K562 (cell line): ENCODE measurements around the gene RCOR2. TPM values are rescaled to one million over a fixed set of nuclear protein-coding genes. Genes with fewer than 3 reads are reported as not detected.

Experiments
- ATAC-seq: fragments of 200-7000 bp; cut with Tn5 transposase; 3 replicates; pipeline ENCODE4 v1.9.1; 2020; ENCODE audit warnings: moderate library complexity
- BruUV-seq: library from RNA; stranded (reverse); fragments of 400-500 nt; replicated peaks from 2 replicates; lab custom pipeline; 2021; lab: Mats Ljungman, UMichigan
- CTCF ChIA-PET: fragments of 300-600 bp; formaldehyde crosslinking; extraction: SDS; loops from one replicate; lab custom pipeline; 2021; ENCODE audit warnings: low intra/inter-chr PET ratio; lab: Yijun Ruan, JAX
- POLR2A ChIA-PET: fragments of 300-600, 350-650 bp; sonication (Branson Sonifier 250); formaldehyde crosslinking; extraction: SDS; loops from one replicate; lab custom pipeline; 2021; ENCODE audit warnings: antibody characterized with exemption, inconsistent platforms; lab: Yijun Ruan, JAX
- DNase-seq, 4 experiments: peaks; one replicate each; pipeline versions ENCODE4 v3.0.0 to v3.0.0-alpha.2; 2011 to 2018; ENCODE audit warnings: low spot score in 3 of 4, mixed read lengths in 3 of 4; ENCODE audit errors: extremely low read depth in 1 of 4
- FAIRE-seq: peaks from 2 replicates; lab custom pipeline; 2011; peaks lifted over from hg19 to GRCh38; lab: Jason Lieb, UNC
- H2AFZ ChIP-seq: 2 replicates; pipeline ENCODE4 v1.6.0; 2011; ENCODE audit warnings: low read depth, low read length, control low read depth, inconsistent platforms
- H3K27ac ChIP-seq: fragments of 200-600 bp; 3 replicates; pipeline ENCODE4 v1.8.0; 2011; ENCODE audit warnings: low read depth, mild to moderate bottlenecking, control low read depth, inconsistent platforms, low read length, moderate library complexity, mixed read lengths; ENCODE audit errors: extremely low read depth
- H3K27me3 ChIP-seq, 2 experiments: fragments of 300-600 bp in 1 of 2; 2 replicates in 1 of 2; 3 replicates in 1 of 2; pipeline versions ENCODE4 v1.6.0 to v1.8.0; 2011; ENCODE audit warnings: inconsistent platforms in 2 of 2, low read length in 2 of 2, mild to moderate bottlenecking in 1 of 2, mixed read lengths in 1 of 2, moderate library complexity in 1 of 2; ENCODE audit not compliant: control insufficient read depth in 2 of 2, insufficient read depth in 2 of 2
- H3K36me3 ChIP-seq: fragments of 300-600 bp; 3 replicates; pipeline ENCODE4 v1.8.0; 2011; ENCODE audit warnings: mild to moderate bottlenecking, low read length, inconsistent platforms; ENCODE audit not compliant: control insufficient read depth, insufficient read depth
- H3K4me1 ChIP-seq, 2 experiments: fragments of 200-600 bp in 1 of 2; replicated peaks in 1 of 2; 2 replicates in 1 of 2; 3 replicates in 1 of 2; pipeline versions ENCODE4 v1.5.1 to v1.8.0; 2011; ENCODE audit warnings: inconsistent platforms in 2 of 2, low read length in 2 of 2, mild to moderate bottlenecking in 1 of 2, mixed read lengths in 1 of 2, moderate library complexity in 1 of 2; ENCODE audit not compliant: control insufficient read depth in 2 of 2, insufficient read depth in 2 of 2
- H3K4me2 ChIP-seq: 2 replicates; pipeline ENCODE4 v1.6.1; 2011; ENCODE audit warnings: low read length, control low read depth, inconsistent platforms, mixed read lengths; ENCODE audit not compliant: insufficient read depth
- H3K4me3 ChIP-seq: fragments of 200-600 bp; sonication (generic), shearing (Covaris generic); 2 replicates; pipeline ENCODE4 v1.5.1; 2016; ENCODE audit warnings: control low read depth, inconsistent platforms
- H3K79me2 ChIP-seq: fragments of 200-600 bp; 3 replicates; pipeline ENCODE4 v1.8.0; 2011; ENCODE audit warnings: low read length, inconsistent platforms; ENCODE audit not compliant: control insufficient read depth, insufficient read depth
- H3K9ac ChIP-seq, 2 experiments: 2 replicates each; pipeline versions ENCODE4 v1.6.0 to v1.6.1; 2011; ENCODE audit warnings: low read depth in 2 of 2, low read length in 2 of 2, control low read depth in 1 of 2, inconsistent platforms in 1 of 2, mild to moderate bottlenecking in 1 of 2, mixed read lengths in 1 of 2; ENCODE audit not compliant: insufficient read depth in 1 of 2
- H3K9me1 ChIP-seq: one replicate; pipeline ENCODE4 v1.6.0; 2011; ENCODE audit warnings: inconsistent platforms, mild to moderate bottlenecking, low read length, moderate library complexity; ENCODE audit not compliant: control insufficient read depth, insufficient read depth
- H3K9me3 ChIP-seq: replicated peaks from 2 replicates; pipeline ENCODE4 v1.5.1; 2011; ENCODE audit warnings: low read depth, low read length, inconsistent platforms; ENCODE audit not compliant: control insufficient read depth, insufficient read depth
- H4K20me1 ChIP-seq: replicated peaks from 2 replicates; pipeline ENCODE4 v1.6.1; 2011; ENCODE audit warnings: low read length, inconsistent platforms, mixed read lengths; ENCODE audit not compliant: control insufficient read depth, insufficient read depth
- CC2D1A ChIP-seq: fragments of 450-650 bp; IDR thresholded peaks from 2 replicates; pipeline ENCODE4 v1.6.1; 2017; ENCODE audit warnings: mild to moderate bottlenecking
- FOXJ3 ChIP-seq: sonication (generic); formaldehyde crosslinking; IDR thresholded peaks from 2 replicates; pipeline ENCODE4 v1.4.0; 2020; ENCODE audit warnings: mild to moderate bottlenecking, missing genetic modification reagents
- RFX1 ChIP-seq: fragments of 450-650 bp; IDR thresholded peaks from 2 replicates; pipeline ENCODE4 v1.6.1; 2016; ENCODE audit warnings: mild to moderate bottlenecking, moderate library complexity
- WGBS: fragments of 100-300 bp; shearing (Covaris generic); methylation state at CpG from one replicate; pipeline ENCODE4 v1.1.6; 2016; ENCODE audit warnings: low coverage, mixed read lengths; ENCODE audit not compliant: insufficient coverage; ENCODE audit errors: missing lambda C conversion rate; 5-methylcytosine and 5-hydroxymethylcytosine counted together
- in situ Hi-C: fragments of 300-500 bp; cut with MboI; formaldehyde crosslinking; loops from 4 replicates; pipeline ENCODE4 v1.15.0; 2018; ENCODE audit warnings: inconsistent platforms, mixed read lengths
- intact Hi-C: fragments of 100-400 bp; cut with micrococcal nuclease; formaldehyde crosslinking; loops from 2 replicates; pipeline ENCODE4 v1.14.2; 2022
- polyA plus RNA-seq, 8 experiments: library from polyadenylated mRNA; depleted of rRNA in 4 of 8; stranded (reverse) in 5 of 8; unstranded in 3 of 8; fragments of >200 nt; fragmentation: Nextera tagmentation in 2 of 8; fragmentation: Illumina TruSeq in 1 of 8; extraction: Ambion mirVana in 2 of 8; extraction: Trizol in 1 of 8; gene quantifications; 2 replicates each; pipeline versions ENCODE4 v1.2.1 to v1.2.3, GENCODE V29; 2011 to 2014; ENCODE audit warnings: inconsistent platforms in 1 of 8, missing spikeins in 1 of 8
- total RNA-seq, 7 experiments: library from RNA; depleted of rRNA in 6 of 7; stranded (reverse); fragments of >200 nt in 6 of 7; fragmentation: Illumina TruSeq in 2 of 7; extraction: Trizol in 2 of 7; gene quantifications; 2 replicates each; pipeline versions ENCODE4 v1.2.1 to v1.2.3, GENCODE V29; 2011 to 2021; ENCODE audit warnings: low replicate concordance in 1 of 7
- TF ChIP-seq, protein P1 (sequence below), 2 experiments: fragments of 450-650 bp; IDR thresholded peaks; 2 replicates each; pipeline ENCODE4 v1.6.1; 2016; ENCODE audit warnings: mild to moderate bottlenecking in 2 of 2, borderline replicate concordance in 1 of 2, low read depth in 1 of 2, moderate library complexity in 1 of 2

The RCOR2 gene
- total and polyA plus RNA-seq, 9 of the 15 experiments (the other 6 are each of a cell fraction or from before 2014, with no cell fraction given): 0.04 to 6.5 (median 2.5) TPM; not detected in 1

DNA sequence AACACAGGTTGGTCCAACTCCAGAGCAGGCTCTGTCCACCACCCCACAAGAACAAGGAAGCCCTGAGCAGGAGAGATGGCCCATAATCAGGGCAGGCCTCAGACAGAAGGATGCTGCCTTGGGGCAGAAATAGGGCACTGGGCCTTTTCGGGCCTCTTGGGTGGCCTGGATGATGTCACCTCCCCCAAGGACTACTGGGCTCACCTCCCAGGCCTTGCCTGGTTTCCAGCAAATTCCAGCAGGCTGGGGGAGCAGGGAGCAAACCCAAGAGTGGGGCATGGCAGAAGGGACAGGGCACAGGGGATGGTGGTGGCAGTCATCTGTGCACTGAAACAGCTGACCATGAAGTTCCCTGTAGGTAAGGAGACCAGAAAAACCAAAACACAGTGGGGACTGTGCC, 16.5 kb upstream of the RCOR2 start (continued):
- TF ChIP-seq, protein P1, sequence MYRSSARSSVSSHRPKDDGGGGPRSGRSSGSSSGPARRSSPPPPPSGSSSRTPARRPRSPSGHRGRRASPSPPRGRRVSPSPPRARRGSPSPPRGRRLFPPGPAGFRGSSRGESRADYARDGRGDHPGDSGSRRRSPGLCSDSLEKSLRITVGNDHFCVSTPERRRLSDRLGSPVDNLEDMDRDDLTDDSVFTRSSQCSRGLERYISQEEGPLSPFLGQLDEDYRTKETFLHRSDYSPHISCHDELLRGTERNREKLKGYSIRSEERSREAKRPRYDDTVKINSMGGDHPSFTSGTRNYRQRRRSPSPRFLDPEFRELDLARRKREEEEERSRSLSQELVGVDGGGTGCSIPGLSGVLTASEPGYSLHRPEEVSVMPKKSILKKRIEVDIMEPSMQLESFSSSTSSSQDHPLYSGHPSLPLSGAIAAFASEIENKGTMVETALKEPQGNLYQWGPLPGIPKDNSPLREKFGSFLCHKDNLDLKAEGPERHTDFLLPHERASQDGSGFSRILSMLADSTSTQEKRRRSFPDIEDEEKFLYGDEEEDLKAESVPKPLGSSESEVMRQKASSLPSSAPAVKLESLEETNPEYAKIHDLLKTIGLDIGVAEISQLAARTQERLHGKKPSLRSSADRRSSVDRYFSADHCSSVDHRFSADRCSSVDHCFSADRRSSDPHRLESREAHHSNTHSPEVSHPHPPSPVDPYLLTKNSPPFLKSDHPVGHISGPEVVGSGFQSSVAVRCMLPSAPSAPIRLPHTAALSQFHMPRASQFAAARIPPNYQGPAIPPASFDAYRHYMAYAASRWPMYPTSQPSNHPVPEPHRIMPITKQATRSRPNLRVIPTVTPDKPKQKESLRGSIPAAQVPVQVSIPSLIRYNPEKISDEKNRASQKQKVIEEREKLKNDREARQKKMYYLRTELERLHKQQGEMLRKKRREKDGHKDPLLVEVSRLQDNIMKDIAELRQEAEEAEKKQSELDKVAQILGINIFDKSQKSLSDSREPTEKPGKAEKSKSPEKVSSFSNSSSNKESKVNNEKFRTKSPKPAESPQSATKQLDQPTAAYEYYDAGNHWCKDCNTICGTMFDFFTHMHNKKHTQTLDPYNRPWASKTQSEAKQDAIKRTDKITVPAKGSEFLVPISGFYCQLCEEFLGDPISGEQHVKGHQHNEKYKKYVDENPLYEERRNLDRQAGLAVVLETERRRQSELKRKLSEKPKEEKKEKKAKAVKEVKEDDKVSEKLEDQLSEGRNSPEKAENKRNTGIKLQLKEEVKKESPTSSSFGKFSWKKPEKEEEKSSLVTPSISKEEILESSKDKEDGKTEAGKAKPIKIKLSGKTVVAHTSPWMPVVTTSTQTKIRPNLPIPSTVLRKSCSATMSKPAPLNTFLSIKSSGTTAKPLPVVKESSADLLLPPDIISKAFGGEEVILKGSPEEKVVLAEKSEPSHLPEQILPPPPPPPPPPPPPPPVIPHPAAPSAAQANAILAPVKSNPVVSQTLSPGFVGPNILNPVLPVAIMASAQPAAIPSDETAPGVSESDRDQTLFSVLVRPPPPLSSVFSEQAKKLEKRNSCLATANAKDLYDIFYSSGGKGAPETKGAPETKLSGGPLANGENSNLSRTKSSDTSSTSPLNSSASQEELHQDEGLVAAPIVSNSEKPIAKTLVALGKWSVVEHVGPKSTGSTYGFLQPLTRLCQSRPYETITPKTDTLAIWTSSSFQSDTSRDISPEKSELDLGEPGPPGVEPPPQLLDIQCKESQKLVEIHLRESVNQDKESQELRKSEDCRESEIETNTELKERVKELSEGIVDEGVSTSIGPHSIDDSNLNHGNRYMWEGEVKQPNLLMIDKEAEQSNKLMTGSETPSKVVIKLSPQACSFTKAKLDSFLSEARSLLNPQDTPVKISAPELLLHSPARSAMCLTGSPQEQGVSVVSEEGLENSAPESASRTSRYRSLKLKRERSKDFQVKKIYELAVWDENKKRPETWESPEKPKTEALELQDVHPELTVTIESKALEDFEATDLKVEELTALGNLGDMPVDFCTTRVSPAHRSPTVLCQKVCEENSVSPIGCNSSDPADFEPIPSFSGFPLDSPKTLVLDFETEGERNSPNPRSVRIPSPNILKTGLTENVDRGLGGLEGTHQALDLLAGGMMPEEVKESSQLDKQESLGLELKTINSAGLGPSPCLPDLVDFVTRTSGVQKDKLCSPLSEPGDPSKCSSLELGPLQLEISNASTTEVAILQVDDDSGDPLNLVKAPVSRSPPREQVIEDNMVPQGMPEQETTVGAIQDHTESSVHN (IDR thresholded peaks at IDR 0.05; ENCODE audit: borderline replicate concordance in 1 of 2, low read depth in 1 of 2): no peak

DNA sequence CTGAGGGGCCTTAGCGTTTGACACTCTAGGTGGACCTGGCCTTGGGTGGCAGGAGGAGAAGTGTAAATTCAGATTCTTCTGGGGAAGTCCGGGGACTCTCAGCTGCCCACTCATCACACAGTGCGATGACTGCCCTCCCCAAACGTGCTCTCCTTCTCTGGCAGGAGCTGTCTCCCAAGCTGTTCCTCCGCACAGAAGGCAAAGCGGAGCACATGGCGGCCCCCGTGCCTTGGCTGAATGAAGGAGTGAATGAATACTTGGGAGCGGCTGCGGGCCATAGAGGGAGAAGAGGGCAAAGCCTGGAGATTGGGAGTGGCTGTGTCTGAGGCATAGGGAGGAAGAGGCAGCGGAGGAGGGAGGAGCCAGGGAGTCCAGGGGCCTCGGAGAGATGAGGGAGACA, 14.9 kb upstream of the RCOR2 start:
- Histone ChIP-seq H3K27ac (no peak overlapping the region), H3K4me2 (no peak overlapping the region), H3K9me1 (no peaks in the 10 kb centered on the region), H3K79me2 (no peaks in the 10 kb centered on the region), H3K4me3 (no peak overlapping the region), H4K20me1 (no peaks in the 10 kb centered on the region), H3K4me1 (no peaks in the 10 kb centered on the region; a peak in 1 of 5 replicates), H3K36me3 (no peaks in the 10 kb centered on the region), H3K9ac (peak overlapping the region in 1 of 2 experiments; percentile 76; a peak in 2 of 4 replicates), H2AFZ (no peak overlapping the region), H3K9me3 (no peaks in the 10 kb centered on the region), H3K27me3 (no peaks in the 10 kb centered on the region)
- CTCF ChIA-PET: no interaction called here
- FAIRE-seq (no peak), DNase-seq (no peak), ATAC-seq (0 out of 3 replicates have a peak, but pooled peaks have one; percentile 24)
- 60% methylated on average over 10 of the region's 12 CpGs for WGBS
- POLR2A ChIA-PET: no interaction called here
- TF ChIP-seq CC2D1A (no peak), FOXJ3 (CRISPR knock-in tag) (no peak), RFX1 (no peak)
- intact Hi-C loops (no loop called here), in situ Hi-C loops (no loop called here)
- no TSS peak for BruUV-seq
